HG02870 (cell line): ENCODE data around the gene GSK3B.
"Not testable (repeated sequence)": the region's sequence is repeated elsewhere in the genome, so short reads cannot be mapped to it uniquely, and the experiment has no call there.

Experiments used
- ATAC-seq: cut with Tn5 transposase; IDR thresholded peaks from one replicate; pipeline ENCODE4 v1.9.1; 2021; ENCODE audit warnings: mild to moderate bottlenecking, moderate library complexity; ENCODE audit not compliant: unreplicated experiment

GSK3B gene

DNA sequence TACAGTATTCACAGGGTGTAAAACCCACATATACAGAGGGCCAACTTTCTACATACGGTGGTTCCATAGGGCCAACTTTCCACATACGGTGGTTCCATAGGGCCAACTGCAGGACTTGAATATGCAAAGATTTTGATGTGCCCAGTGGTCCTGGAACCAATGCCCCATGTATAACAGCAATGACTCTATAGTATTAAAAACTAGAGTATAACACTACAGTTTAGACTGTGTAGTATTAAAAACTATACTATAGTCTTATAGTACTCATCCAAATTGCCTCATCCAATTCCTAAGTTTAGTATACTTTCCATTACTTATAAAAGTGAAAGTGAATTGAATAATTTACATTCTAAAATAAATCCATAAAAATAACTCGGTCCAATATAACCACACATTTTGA, 75.9 kb downstream of the GSK3B start:
- no peak for ATAC-seq

DNA sequence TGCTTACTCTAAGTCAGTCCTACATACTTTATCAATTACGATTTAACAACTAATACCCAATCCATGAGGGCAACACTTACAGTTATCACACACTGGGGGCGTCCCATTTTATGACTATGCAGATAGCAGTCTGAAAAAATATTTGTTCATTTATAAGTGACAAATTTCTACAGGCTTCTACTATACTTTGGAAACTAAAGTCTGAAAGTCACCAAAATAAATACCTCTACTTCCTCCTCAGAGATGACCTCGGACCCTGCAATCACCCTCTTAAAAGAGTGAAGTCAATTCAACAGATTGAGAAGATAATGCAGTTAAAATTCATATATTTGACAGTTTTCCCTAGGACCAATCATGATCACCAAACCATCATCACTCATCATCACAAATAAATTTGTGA, 76.6 kb downstream of the GSK3B start:
- no peak for ATAC-seq

DNA sequence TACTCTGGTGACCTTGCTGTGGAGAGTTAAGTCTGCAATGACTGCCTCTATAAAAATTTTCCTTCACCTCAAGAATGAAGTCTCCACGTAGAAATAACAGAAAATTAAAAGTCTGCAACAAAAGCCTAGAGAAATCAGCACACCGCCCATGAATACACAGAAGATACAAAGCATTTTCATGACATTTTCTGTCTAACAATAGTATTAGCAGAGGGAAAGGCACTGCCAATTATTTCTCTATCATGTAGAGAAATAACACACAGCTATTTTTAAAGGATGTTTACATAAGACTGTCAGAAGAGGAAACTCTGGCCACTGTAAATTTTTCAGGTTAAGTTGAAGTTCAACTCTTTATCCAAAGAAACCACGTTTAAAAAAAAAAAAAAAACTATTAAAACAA, 80.8 kb downstream of the GSK3B start:
- ATAC-seq, result no peak

DNA sequence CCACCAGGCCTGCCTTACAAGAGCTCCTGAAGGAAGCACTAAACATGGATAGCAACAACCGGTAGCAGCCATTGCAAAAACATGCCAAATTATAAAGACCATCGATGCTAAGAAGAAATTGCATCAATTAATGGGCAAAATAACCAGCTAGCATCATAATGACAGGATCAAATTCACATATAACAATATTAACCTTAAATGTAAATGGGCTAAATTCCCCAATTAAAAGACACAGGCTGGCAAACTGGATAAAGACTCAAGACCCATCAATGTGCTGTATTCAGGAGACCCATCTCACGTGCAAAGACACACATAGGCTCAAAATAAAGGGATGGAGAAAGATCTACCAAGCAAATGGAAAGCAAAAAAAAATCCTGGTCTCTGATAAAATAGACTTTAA, 88.5 kb downstream of the GSK3B start:
- ATAC-seq, result not testable (repeated sequence)

DNA sequence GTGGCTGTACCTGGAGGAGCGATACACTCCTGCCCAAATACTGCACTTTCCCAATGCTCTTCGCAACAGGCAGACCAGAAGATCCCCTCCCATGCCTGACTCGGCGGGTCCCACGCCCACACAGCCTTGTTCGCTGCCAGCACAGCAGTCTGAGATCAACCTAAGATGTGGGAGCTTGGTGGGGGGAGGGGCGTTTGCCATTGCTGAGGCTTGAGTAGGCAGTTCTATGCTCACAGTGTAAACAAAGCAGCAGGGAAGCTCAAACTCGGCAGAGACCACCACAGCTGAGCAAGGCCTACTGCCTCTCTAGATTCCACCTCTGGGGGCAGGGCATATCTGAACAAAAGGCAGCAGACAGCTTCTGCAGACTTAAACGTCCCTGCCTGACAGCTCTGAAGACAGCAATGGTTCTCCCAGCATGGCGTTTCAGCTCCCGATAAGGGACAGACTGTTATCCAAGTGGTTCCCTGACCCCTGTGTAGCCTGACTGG, 90.2 kb downstream of the GSK3B start:
- not testable (repeated sequence) for ATAC-seq

DNA sequence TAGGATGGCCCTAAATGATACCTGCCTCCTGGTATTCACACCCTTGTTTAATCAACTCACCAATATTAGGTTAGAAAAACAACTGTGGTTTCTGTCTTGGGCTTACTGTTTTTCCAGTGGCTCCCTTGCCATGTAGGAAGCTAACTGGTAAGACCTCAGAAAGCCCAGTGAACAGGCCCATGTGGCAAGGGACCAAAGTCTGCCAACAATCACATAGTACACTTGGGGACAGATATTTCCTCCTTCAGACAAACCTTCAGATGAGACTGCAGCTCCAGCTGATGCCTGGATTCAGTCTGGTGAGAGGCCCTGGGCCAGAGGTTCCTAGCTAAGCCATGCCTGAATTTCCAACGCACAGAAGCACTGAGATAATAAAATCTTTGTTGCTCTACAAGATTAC, 96.1 kb downstream of the GSK3B start:
- no peak for ATAC-seq

DNA sequence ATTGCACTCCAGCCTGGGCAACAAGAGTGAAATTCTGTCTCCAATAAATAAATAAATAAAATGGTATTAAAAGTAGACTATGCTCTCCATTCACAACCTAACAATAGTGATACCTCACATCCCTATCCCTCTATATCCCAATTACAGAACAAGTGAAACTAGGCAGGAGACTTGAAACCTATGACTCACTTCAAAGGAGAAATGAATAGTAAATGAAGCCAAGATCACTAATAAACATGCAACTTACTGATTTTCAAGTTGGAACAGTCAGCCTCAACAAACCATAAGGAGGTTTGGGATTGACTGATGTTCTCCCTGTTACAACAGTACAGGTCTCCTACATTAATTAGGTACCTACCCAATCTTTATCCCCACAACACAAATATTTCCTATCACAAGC, 103.4 kb downstream of the GSK3B start:
- no peak for ATAC-seq

DNA sequence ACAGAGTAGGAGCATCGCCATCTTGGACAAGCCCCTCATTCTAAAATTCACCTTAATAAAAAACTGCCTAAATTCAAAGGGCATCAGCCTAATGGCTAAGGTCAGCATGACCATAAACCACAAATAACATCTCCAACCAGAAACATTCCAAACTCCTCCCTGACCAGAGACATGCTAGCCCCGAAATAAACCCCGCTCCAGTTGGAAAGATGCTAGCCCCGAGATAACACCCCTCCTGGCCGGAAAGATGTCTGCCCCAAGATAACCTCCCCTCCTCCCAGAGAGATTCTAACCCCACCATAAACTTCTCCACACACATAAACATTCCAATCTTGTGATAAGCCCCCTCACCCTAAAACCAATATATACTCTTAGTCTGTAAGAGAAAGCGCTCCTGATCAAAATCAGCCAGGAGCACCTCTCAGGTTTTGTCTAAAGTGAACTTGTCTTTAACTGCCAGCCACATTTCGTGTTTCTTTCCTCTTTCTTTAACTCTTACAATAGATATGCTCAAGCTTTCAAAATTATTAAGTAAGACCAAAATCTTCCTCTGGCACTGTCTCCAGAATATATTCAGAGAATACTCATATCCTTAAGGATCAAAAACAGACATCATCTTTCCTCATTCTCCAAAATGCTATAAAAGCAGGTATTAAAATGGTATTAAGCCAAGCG, 104.1 kb downstream of the GSK3B start:
- ATAC-seq, result no peak

DNA sequence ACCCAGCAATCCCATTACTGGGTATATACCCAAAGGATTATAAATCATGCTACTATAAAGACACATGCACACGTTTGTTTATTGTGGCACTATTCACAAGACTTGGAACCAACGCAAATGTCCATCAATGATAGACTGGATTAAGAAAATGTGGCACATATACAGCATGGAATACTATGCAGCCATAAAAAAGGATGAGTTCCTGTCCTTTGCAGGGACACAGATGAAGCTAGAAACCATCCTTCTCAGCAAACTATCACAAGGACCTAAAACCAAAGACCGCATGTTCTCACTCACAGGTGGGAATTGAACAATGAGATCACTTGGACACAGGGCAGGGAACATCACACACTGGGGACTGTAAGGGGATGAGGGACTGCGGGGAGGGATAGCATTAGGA, 107.4 kb downstream of the GSK3B start:
- not testable (repeated sequence) for ATAC-seq

DNA sequence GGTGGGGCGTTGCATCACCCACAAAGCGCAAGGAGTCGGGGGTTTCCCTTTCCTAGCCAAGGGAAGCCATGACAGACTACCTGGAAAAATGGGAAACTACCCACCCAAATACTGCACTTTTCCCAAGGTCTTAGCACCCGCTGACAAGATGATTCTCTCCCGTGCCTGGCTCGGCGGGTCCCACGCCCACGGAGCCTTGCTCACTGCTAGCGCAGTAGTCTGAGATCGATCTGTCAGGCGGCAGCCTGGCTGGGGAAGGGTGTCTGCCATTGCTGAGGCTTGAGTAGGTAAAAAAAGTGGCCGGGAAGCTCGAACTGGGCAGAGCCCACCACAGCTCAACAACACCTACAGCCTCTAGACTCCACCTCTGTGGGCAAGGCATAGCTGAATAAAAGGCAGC, 112.9 kb downstream of the GSK3B start:
- ATAC-seq, result no peak

DNA sequence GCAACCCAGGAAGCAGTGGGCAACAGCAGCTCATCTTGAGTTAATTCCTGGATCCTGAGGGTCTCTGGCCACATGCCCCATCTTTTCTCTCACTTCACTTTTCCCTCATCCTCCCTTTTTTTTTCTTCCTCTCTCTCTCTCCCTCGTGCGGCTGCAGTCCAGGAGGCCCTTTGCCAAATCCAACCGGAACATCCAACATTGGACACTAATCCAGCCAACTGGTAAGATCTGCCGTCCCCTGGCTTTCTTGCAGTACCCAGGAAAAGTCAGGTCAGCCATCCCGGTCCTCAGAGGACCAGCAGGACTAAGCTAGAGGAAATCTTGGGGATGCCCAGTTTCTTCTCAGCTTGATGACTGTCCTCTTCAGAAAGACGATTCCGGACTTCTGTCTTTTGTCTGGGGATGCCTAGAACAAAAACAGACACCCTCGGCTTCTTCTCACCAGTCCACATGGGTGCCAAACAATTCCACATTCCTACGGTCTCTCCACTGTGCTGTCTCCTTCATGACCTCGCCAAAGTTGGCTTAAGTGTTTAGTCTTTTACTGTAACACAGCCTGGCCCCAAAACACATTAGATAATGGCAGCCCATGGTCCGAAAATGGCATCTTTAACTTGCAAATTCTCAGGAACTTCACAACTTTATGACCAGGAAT, 115.6 kb downstream of the GSK3B start:
- ATAC-seq, result no peak

DNA sequence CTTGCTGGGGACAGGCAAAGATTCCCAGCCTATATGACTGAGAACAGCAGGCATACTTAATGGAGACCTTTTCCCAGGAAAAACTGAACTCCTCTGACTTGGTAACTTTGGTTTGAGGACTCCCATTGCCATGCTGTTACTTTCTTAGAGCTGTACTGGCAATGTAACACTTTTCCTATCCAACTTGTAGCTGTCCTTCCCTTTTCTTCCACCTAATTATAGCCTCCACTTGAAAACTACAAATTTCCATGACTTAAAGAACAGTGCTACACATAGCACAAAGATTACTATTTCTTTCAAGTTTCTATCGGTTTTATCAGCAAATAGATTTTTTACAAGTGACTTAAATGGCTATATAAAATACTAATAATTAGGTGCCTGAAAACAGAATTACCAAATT, 116.9 kb downstream of the GSK3B start:
- no peak for ATAC-seq

DNA sequence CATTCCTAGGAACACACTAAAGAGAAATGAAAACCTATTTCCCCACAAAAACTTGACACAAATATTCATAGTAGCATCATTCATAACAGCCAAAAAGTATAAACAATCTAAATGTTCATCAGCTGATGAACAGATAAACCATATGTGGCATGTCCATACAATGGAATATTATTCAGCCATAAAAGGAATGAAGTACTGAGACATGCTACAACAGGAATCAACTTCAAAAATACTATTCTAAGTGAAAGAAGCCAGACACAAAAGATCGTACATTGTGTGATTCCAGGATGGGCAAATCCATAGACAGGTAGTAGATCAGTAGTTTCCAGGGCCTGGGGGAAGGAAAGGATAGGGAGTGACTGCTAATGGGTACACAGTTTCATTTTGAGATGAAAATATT, 118.0 kb downstream of the GSK3B start:
- ATAC-seq, result no peak

DNA sequence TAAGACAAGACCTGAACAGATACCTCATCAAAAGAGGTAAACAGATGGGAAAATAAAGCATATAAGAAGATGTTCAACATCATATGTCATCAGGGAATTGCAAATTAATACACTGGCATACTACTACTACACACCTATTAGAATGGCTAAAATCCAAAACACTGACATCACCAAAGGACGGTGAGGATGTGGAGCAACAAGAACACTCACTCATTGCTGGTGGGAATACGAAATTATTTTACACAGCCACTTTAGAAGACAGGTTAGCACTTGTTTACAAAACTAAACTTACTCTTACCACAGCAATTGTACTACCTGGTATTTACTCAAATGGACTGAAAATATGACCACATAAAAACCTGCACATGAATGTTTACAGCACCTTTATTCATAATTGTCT, 119.6 kb downstream of the GSK3B start:
- no peak for ATAC-seq

DNA sequence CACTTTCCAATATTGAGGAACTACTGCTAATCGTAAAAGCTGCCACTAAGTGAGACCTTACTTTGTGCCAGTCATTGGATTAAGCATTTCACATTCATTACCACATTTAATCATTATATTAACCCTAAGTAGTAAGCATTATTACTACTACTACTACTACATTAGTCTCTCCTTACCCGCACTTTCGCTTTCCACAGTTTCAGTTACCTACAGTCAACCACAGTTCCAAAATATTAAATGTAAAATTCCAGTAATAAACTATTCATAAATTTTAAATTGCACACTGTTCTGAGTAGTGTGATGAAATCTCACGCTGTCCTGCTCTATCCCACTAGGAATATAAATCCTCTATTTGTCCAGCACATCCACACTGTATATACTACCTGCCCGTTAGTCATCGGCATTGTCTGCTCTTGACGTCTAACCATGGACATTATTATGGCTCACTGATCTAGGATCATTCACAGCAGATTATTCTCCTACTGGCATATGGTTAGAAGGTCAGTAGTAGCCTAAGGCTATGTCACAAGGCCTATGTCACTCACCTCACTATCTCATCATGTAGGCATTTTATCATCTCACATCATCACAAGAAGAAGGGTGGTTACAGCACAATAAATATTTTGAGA, 121.1 kb downstream of the GSK3B start:
- no peak for ATAC-seq

DNA sequence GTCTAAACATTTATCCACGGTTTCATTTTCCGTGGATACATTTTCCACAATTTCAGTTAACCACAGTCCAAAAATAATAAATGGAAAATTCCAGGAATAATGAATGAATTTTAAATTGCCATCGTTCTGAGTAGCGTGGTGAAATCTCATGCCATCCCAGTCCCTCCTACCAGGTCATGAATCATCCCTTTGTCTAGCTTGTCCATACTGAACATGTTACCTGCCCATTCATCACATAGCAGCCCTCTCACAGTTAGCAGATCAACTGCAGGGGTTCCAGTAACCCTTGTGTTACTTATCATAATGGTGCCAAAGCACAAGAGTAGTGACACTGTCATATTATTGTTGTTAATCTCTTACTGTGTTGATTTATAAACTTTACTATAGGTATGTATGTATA, 124.5 kb downstream of the GSK3B start:
- no peak for ATAC-seq

DNA sequence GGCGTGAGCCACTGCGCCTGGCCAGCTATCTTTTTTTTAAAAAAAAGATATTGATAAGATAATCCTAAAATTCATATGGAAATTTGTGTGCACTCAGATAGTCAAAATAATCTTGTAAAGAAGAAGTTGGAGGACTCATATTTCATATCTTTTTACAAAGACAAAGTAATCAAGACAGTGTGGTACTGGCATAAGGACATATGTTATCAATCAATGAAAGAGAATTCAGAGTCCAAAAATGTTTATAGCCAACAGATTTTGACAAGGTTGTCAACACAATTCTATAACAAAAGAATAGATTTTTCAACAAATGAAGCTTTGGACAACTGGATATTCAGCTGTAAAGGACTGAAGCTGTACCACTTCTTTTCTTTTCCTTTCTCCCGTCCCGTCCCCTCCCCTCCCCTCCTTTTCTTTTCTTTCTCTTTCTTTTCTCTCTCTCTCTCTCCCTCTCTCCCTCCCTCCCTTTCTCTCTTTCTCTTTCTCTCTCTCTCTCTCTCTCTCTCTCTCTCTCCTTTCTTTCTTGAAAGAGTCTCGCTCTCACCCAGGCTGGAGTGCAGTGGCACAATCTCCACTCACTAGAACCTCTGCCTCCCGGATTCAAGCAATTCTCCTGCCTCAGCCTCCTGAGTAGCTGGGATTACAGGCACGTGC, 126.8 kb downstream of the GSK3B start:
- no peak for ATAC-seq

DNA sequence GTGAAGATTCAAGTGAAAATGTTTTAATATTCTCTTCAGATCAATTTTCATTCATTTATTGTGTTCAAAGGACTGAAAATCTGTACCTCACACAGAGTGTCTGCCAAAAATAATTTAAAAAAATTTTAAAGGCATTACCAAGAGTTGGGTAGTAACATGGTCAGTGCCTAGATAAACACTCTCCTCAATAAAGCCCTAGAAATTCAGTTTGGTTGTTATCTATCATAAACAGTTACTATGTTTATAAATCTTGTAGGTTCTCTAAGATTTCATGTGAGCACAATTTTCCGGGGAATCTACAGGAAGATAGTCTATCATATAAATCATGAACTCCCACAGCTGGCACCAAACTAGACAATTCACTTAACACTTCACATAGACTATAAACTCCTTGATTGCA, 128.6 kb downstream of the GSK3B start:
- no peak for ATAC-seq

DNA sequence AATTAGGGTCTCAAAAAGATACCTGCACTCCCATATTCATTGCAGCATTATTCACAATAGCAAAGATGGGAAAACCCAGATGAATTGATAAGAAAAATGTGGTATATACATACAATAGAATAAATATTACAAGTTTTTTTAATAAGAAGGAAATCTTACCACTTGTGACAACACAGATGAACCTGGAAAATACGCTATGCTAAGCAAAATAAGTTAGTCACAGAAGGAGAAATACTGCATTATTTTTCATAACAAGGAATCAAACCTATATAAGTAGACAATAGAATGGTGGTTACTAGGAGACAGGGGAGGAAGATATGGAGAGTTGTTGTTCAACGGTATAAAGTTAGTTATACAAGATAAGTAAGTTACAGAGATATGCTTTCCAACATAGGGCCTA, 130.0 kb downstream of the GSK3B start:
- no peak for ATAC-seq

DNA sequence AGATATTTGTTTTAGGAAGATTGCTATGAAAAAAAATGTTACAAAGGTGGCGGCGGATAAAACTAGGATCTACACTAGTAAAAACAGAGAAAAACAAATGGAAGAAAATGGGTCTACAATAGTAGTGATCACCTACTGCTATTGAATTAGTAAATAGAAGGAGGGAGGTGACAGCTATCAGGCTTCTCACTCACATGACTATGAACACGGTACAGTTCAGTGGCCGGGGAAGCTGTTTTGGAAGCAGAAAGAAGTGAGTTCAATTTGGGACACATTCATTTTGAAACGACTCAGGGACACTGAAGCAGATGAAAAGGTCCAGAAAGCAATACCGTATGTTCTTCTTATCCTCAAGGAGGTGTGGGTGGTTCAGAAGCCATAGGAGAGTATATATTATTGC, 138.3 kb downstream of the GSK3B start:
- no peak for ATAC-seq

DNA sequence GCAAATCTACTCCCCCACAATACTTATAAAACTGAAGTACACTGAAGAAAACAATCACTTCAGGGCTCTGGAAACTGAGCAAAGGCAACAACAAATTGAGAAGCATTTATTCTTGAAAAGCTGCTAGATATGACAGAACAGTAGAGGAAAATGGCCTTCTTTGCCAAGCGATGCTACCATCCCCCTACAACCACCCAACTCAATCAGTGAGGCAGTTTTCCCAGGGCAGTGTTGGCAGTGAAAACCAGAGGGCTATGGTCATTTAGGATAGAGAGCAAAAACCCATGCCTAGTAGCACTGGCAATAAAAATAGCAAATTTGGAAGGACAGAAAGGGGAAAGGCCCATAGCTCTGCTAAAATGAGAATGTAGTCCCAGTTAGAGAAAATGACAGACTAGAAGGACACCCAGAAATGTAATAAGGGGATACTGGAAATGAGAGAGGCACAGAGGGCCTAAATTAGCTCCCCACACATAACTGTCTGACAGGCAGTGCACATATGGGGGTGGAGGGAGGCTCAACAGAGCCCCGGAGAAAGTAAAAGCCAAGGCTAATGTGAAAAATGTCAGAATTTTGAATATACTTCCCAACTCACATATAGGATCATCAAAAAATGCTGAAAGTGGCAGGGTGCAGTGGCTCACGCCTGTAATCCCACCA, 143.5 kb downstream of the GSK3B start:
- ATAC-seq, result no peak
